ENCODE data around the gene KLF13. TPM values are rescaled to one million over a fixed set of nuclear protein-coding genes. Genes with fewer than 3 reads are reported as not detected.

KLF13 gene
- polyA plus RNA-seq, 1 donor (not counting 4 experiments of a cell fraction or from before 2014, with no cell fraction given), result 66.7 TPM

DNA sequence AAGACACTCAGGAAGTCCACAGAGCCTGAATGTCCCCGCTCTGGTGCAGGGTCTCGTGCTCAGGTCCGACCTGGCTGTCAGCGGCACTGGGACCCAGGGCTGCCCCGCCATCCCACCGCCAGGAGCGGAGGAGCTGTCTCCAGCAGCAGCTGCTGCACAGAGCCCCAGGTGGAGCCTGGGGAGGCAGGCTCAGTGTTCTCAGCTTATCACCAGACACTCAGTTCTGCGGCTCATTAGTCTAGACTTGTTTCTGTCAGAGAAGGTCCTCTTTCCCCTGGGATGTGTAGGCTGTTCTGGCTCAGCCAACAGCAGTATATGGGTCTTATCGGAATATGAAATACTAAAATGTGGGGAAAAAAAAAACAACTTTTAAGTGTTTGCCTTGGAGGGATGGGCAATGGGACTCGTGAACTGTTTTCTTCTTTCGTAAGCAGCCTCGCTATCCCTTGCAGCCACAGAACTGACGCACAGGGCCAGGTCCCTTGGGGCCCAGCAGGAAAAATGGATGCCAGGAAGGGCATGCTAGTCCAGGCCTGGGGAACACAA, 75.9 kb downstream of the KLF13 start:
- H3K9me1 ChIP-seq (ENCODE audit: control insufficient read depth, extremely low read depth, insufficient read depth, low read length), result no peaks in the 10 kb centered on the region
- H3K4me2 ChIP-seq (ENCODE audit: control insufficient read depth, extremely low read depth, insufficient read depth, low read depth, low read length), result peak overlapping the region; percentile 15
- H3K27ac ChIP-seq (ENCODE audit: control insufficient read depth, insufficient read depth, low read length), result peak overlapping the region; percentile 0
- TF ChIP-seq EZH2 (IDR thresholded peaks at IDR 0.05; ENCODE audit: low read length), result no peak
- TF ChIP-seq, protein P1, sequence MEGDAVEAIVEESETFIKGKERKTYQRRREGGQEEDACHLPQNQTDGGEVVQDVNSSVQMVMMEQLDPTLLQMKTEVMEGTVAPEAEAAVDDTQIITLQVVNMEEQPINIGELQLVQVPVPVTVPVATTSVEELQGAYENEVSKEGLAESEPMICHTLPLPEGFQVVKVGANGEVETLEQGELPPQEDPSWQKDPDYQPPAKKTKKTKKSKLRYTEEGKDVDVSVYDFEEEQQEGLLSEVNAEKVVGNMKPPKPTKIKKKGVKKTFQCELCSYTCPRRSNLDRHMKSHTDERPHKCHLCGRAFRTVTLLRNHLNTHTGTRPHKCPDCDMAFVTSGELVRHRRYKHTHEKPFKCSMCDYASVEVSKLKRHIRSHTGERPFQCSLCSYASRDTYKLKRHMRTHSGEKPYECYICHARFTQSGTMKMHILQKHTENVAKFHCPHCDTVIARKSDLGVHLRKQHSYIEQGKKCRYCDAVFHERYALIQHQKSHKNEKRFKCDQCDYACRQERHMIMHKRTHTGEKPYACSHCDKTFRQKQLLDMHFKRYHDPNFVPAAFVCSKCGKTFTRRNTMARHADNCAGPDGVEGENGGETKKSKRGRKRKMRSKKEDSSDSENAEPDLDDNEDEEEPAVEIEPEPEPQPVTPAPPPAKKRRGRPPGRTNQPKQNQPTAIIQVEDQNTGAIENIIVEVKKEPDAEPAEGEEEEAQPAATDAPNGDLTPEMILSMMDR (optimal IDR thresholded peaks at IDR 0.05 in 1 of 3, IDR thresholded peaks at IDR 0.05 in 1 of 3, conservative IDR thresholded peaks at IDR 0.05 in 1 of 3; ENCODE audit: extremely low read depth in 1 of 3, insufficient read depth in 2 of 3, low read length in 3 of 3), result no peak
- H3K27me3 ChIP-seq (ENCODE audit: control insufficient read depth, extremely low read depth, insufficient read depth, low read length), result no peaks in the 10 kb centered on the region
- H3K4me3 ChIP-seq (ENCODE audit: control insufficient read depth in 2 of 3, extremely low read depth in 1 of 3, insufficient read depth in 2 of 3, low read depth in 1 of 3, low read length in 3 of 3), result no peak overlapping the region
- peak; percentile 81 for FAIRE-seq
- H3K36me3 ChIP-seq (ENCODE audit: control insufficient read depth in 2 of 2, extremely low read depth in 1 of 2, insufficient read depth in 2 of 2, low read length in 2 of 2), result no peaks in the 10 kb centered on the region
- no peak for DNase-seq (ENCODE audit: low read depth, low spot score)
- H3K4me1 ChIP-seq (ENCODE audit: control insufficient read depth, extremely low read depth, insufficient read depth, low read length), result peaks cover 49% of the 10 kb centered on the region
- no peaks in the 10 kb centered on the region for H3K9me3 ChIP-seq (ENCODE audit: control insufficient read depth, low read depth, low read length)
- peak overlapping the region; percentile 51 for H2AFZ ChIP-seq (ENCODE audit: control insufficient read depth, low read length)
- H4K20me1 ChIP-seq (ENCODE audit: control insufficient read depth, extremely low read depth, insufficient read depth, low read length), result no peaks in the 10 kb centered on the region
- H3K9ac ChIP-seq (ENCODE audit: control insufficient read depth, extremely low read depth, insufficient read depth, low read length), result peak overlapping the region; percentile 24
- dilution Hi-C loops (cut with MboI; ENCODE audit: extremely low pct_ligation_motif_present, low sequenced_read_pairs), result no loop called here
- no peaks in the 10 kb centered on the region for H3K79me2 ChIP-seq (ENCODE audit: control insufficient read depth, insufficient read depth, low read length)

DNA sequence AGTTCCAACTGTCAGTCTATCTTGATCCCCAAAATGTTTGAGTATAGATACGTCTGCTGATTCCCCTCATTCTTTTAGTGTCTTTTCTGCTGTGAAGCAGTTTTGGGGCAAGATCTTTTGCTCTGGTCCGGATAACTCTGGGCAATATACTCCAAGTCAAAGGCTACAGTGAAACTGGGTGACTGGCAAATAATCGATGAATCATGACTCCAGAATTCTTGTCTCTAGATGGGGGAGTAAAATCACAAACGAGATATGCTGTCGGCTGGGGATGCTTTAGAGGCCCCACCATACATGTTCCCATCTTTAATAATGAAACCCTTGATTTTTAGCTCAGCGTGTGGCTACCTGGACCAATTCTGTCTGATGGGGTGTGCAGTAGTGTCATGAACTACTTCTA, 76.5 kb downstream of the KLF13 start:
- H3K9ac ChIP-seq (ENCODE audit: control insufficient read depth, extremely low read depth, insufficient read depth, low read length), result no peak overlapping the region
- H4K20me1 ChIP-seq (ENCODE audit: control insufficient read depth, extremely low read depth, insufficient read depth, low read length), result no peaks in the 10 kb centered on the region
- H3K27me3 ChIP-seq (ENCODE audit: control insufficient read depth, extremely low read depth, insufficient read depth, low read length), result no peaks in the 10 kb centered on the region
- no peaks in the 10 kb centered on the region for H3K79me2 ChIP-seq (ENCODE audit: control insufficient read depth, insufficient read depth, low read length)
- H3K36me3 ChIP-seq (ENCODE audit: control insufficient read depth in 2 of 2, extremely low read depth in 1 of 2, insufficient read depth in 2 of 2, low read length in 2 of 2), result no peaks in the 10 kb centered on the region
- no peaks in the 10 kb centered on the region for H3K9me1 ChIP-seq (ENCODE audit: control insufficient read depth, extremely low read depth, insufficient read depth, low read length)
- FAIRE-seq, result no peak
- dilution Hi-C loops (cut with MboI; ENCODE audit: extremely low pct_ligation_motif_present, low sequenced_read_pairs), result no loop called here
- peak overlapping the region; percentile 15 for H3K4me2 ChIP-seq (ENCODE audit: control insufficient read depth, extremely low read depth, insufficient read depth, low read depth, low read length)
- H3K4me1 ChIP-seq (ENCODE audit: control insufficient read depth, extremely low read depth, insufficient read depth, low read length), result peaks cover 44% of the 10 kb centered on the region
- H3K4me3 ChIP-seq (ENCODE audit: control insufficient read depth in 2 of 3, extremely low read depth in 1 of 3, insufficient read depth in 2 of 3, low read depth in 1 of 3, low read length in 3 of 3), result no peak overlapping the region
- H3K27ac ChIP-seq (ENCODE audit: control insufficient read depth, insufficient read depth, low read length), result peak overlapping the region; percentile 0
- H3K9me3 ChIP-seq (ENCODE audit: control insufficient read depth, low read depth, low read length), result no peaks in the 10 kb centered on the region
- TF ChIP-seq, protein P1 (optimal IDR thresholded peaks at IDR 0.05 in 1 of 3, IDR thresholded peaks at IDR 0.05 in 1 of 3, conservative IDR thresholded peaks at IDR 0.05 in 1 of 3; ENCODE audit: extremely low read depth in 1 of 3, insufficient read depth in 2 of 3, low read length in 3 of 3), result no peak
- TF ChIP-seq EZH2 (IDR thresholded peaks at IDR 0.05; ENCODE audit: low read length), result no peak
- DNase-seq (ENCODE audit: low read depth, low spot score), result no peak
- no peak overlapping the region for H2AFZ ChIP-seq (ENCODE audit: control insufficient read depth, low read length)
